22Rv1 (cell line): Measurements from ENCODE around the gene VAMP5.

ENCODE experiments used
- CTCF ChIP-seq: fragments of 450-650 bp; IDR thresholded peaks from 2 replicates; pipeline ENCODE4 v1.5.1; 2017; ENCODE audit warnings: mild to moderate bottlenecking
- ZFX ChIP-seq: fragments of 450-650 bp; IDR thresholded peaks from 2 replicates; pipeline ENCODE4 v1.6.1; 2017; ENCODE audit warnings: antibody characterized with exemption, borderline replicate concordance

- TF ChIP-seq CTCF: no peak
- no peak for TF ChIP-seq ZFX
These were observed 12.4 kb downstream of the VAMP5 start for GRCh38 chr2:85596486-85597143.
